GM21390 (cell line): ENCODE data around the gene GAS2L1.

Experiments used
- ATAC-seq: cut with Tn5 transposase; IDR thresholded peaks from one replicate; pipeline ENCODE4 v1.9.1; 2021; ENCODE audit not compliant: unreplicated experiment

The GAS2L1 gene

GRCh38 chr22:29325785-29326315, 19.4 kb downstream of the GAS2L1 start:
- ATAC-seq, result no peak

DNA sequence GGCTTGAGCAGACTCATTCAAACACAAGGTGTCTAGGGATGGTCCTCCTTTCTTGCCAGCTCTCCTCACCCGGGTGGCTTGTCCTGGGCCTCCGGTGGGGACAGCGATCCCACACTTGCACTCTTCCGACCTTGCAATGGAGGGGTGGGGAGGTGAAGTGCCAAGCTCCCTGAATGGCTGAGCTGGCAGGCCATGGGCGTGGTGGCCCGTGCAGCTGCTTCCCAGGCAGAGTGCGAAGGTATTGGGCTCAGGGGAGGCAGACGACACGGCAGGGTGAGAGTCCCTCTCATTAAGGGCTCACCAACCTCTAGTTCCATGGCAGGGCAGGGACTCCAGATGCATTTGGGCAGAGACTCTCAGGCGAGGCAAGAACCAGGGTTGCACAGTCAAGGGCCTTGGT, 20.0 kb downstream of the GAS2L1 start:
- no peak for ATAC-seq

DNA sequence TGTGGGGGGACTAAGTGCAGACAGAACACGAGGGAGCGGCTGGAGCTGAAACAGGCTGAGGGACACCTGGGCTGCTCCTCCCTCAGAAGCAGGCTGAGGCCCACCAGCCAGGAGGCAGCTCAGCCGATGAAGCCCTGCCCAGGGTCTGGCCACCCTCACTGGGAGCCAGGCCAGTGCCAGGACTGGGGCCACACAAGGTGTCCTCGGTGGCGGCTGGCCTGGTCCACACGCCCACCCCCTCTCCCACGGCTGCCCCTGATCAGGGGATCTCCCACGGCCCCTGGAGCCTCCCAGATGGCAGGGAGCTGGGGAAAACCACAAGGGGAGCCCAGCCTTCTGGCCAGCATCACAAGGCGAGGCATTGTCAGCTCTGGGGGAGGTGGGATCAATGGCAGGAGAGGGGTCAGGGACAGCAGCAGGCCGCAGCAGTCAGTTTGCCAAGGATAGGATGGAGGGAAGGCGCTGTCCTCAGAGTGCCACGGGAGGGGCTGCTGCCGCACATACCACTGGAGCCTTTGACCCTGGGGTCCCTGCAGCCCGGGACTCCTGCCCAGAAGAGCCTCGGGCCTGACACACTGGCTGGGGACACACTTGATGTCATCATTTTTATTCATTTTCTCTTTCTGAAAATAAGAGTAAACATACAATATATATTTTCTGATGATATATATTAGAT, 20.8 kb downstream of the GAS2L1 start:
- ATAC-seq, result no peak

- no peak for ATAC-seq
These were observed 21.6 kb downstream of the GAS2L1 start for GRCh38 chr22:29328055-29328454.

GRCh38 chr22:29328566-29329500, 22.4 kb downstream of the GAS2L1 start:
- ATAC-seq, result no peak

GRCh38 chr22:29329581-29329980, 23.1 kb downstream of the GAS2L1 start:
- ATAC-seq, result no peak

DNA sequence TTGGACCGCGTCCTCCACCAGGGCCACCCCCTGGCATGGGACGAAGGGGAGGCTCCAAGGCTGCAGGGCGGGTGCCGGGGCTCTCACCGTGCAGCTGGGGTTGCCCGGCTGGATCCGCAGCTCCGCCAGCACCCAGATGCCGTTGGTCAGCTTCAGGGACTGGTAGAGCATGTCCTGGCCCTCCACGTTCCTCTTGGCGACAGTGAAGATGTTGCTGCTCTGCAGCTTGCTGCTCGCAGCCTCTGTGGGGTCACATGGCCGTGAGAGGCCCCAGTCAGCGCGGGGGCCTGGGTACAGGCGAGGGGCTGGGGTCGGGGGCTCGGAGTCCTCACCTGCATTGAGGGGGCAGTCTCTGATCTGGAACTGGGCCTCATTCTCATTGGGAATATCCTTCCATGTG, 23.8 kb downstream of the GAS2L1 start:
- ATAC-seq, result no peak

DNA sequence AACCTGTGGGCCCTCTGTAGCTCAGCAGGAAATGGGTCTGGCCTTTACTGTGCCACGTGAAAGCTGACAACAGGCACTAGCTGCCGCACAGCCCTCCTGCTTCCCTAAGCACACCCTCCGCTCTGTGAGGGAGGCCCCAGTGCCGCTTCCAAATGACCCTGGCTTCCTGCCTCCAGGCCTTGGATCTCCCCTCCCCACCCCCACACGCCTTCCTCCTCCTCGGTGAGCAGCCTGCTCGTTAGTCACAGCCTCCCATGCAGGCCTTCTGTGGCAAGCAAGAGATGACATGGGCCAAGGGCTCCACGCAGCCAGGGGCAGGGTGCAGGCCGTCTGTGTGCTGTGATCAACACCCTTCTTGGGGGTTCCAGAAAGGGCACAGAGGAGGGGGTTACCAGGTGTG, 24.3 kb downstream of the GAS2L1 start:
- ATAC-seq, result no peak

DNA sequence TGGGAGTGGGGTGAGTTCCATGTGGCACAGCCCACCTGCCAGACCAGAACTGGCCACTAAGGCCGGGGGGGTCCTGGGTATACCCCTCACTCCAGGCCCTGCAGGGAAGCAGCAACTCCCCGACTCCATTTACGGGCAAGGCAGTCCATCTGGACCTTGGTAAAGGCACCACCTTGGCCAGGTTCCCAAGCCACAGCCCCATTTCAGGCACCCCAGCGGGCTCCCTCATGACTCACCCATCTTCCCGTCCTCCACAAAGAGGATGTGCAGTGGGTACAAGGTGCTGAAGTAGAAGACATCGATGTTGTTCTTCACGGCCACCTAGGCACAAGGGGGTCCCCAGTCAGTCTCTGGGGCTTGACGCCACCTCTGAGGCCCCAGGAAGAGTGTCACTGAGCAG, 24.8 kb downstream of the GAS2L1 start:
- no peak for ATAC-seq

DNA sequence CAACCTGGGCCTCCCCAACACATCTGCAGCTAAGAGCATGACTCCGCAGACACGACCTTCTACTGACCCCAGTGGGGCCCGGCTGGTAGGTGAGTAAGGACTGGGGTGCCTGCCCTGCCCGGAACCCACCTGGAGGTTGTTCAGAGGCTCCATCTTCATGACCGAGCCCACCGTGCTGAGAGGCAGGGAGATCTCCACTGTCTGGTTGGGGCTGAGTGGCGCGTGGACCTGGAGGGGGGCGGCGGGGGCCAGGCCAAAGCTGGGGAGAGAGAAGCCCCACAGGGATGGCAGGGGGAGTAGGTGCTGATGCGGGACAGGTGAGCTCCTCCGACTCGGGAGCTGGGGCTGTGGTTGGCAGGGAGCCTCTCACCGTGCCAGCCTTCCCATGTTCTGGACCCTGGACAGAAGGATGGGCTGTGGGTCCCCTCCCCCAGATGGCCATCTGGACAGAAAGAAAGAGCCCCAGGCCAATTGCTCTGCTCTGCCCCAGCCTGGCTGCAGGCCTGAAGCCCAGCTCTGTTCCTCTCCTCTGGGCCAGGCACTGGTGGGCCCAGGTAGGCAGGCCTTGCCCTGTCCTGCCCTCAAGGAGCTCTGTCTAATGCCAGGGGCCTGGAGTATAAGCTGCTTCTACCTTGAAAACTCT, 25.3 kb downstream of the GAS2L1 start:
- ATAC-seq, result no peak

DNA sequence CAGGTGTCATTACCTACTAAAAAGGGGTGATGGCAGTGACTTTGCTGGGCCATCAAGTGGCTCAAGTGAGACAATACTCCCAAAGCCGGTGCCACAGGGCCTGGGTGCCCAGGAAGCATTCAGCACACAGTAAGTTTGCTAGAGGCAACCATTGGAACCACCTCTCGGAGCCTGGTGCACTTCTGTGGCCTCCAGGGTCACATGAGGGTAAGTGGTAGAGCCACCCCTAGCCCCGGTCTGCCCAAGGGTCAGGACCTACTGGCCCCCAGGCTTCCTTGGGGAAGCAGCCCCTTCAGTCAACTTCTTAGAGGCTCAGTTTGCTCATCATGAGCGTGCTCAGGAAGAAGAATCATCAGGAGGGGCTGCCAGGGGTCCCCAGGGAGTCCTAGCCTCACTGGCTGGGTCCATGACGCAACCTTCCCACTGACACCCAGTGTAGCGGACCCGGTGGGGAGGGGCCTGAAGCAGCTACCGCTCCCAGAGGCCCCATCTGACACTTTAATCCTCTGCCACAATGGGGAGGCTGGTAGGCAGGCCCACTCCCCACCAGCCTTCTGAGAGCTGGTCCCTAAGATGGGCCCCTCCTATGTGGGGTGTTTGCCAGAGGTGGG, 26.5 kb downstream of the GAS2L1 start:
- ATAC-seq, result no peak

DNA sequence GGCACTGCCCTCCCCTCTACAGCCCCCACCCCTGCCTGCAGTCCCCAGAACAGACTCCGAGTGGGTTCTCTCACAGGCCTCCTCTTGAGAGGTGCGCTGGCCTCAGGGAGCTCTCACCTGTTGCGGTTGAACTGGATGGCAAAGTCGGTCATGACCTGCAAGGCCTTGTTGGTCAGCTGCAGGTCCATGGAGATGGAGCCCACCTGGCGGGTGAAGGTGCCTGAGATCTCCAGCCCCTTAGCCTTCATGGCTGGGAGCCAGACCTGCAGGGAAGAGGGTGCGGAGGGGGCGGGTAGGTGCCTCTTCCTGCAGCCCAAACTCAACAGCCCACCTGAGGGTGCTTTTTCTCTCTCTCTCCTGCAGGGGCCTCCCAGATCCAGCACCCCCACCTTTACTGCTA, 27.7 kb downstream of the GAS2L1 start:
- ATAC-seq, result no peak

DNA sequence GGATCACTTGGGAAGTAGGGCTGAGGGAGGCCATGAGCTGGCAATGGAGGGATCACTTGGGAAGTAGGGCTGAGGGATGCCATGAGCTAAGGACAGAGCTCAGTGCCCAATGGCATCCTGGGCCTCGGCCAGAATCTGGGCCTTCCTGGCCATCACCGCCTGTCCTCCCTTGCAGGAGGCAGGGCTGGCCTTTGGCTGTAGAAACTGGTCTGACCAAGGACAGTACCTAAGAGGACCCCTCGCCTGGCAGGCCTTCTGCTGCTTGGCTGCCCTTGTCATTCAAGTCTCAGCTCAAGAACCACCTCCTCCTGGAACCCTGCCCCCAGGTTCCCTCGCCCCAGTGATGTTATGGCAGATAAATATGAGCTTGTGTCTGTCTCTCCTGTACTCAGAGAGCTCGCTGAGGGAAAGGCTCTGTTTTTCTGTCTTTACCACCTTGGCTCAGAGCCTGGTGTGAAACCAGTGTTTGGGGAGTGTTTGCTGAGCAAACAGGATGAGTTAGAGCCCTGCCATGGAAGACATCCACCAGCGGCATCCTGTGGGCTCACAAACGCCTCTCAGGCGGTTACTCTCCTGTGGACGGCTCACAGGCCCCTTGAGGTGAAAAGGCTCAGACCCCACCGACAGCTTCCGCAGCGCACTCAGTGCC, 28.4 kb downstream of the GAS2L1 start:
- ATAC-seq, result no peak

GRCh38 chr22:29335656-29336055, 29.2 kb downstream of the GAS2L1 start:
- no peak for ATAC-seq

DNA sequence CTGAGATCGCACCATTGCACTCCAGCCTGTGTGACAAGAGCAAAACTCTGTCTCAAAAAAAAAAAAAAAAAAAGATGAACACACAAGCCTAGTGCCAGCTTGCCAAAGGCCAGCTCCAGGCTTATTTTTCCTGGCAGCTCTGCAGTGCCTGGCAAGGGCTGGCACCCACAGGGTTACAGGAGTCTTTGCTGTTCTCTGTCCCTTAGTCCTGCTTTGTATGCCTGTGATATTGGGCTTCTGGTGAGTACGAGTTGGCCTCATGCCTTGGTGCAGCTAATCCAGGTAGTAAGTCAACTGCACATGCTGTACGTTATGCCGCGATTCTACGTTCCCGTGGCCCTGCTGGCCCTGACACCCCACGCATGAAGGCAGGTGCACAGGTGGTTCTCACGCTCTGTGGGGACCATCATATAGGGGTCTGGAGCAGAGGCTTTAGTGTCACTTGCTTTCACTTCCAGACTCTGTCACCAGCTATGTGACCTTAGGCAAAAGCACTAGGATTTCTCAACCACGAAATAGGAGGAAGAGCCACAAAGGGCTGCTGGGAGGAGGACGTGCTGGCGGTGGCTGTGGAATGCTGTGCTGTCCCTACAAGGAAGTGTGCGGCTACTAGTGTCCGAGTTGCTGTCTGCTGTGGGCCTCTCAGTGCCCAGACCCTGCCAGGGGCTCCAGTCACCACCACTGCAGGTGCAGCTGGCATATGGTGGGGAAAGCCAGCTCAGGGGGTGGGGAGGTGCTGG, 30.5 kb downstream of the GAS2L1 start:
- ATAC-seq, result no peak

DNA sequence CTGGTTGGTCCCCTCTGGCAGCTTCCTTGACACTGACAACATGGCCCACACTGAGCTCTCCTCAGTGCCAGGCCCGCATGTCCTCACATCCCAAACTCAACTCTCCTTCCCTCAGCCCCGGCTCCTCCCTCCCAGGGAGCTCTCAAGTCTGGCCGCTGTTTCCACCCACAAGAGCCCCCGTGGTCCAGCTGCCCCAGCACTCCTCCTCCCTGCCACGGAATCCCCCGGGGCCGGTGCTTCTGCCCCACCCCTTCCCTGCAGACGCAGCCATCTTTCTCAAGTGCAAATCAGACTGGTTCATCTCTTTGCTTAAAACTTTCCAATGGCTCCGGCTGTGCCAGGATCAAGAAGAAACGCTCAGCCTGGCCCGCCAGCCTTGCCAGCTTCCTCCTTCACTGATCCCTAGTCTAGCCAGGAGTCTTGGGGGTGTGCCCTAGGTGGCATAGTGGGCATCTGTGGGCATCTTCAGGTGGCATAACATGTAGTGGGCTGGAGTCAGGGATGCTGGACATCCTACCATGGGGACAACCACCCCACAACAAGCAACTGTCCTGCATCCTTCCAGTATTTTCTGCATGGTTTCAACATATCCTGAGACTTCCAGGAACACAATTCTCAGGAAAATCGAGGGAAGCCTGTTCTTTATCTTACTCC, 31.3 kb downstream of the GAS2L1 start:
- no peak for ATAC-seq

DNA sequence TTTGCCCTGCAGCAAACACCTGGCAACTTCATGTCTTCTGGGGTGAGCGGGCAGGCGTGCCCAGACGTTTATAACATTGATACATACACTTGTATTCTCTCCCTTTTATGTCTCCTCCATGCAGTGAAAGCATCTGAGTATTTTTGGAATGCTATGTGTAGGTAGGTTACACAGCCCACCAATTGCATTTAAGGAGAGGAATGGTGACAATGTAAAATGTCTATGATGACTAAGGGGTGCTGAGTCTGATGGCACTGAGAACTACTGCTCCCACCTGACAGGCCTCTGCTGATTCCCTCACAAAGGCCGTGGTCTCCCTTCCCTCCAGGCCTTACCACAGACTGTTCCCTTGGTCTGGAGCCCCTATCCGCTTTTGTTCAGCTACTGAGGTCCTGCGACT, 31.9 kb downstream of the GAS2L1 start:
- ATAC-seq, result no peak

- ATAC-seq, result no peak
These were observed 33.2 kb downstream of the GAS2L1 start for GRCh38 chr22:29339381-29340235.

GRCh38 chr22:29340566-29340965, 34.1 kb downstream of the GAS2L1 start:
- no peak for ATAC-seq
